GM10266 (cell line): ENCODE results near the gene HEATR1.
A peak's percentile ranks its signal among the peaks of the same experiment; 100 is the strongest.

Source experiments
- DNase-seq: peaks from one replicate; pipeline ENCODE4 v3.0.0; 2012; ENCODE audit errors: extremely low spot score
- CTCF ChIP-seq: IDR thresholded peaks from 2 replicates; pipeline ENCODE4 v1.5.1; 2012; ENCODE audit warnings: mild to moderate bottlenecking, low read depth; ENCODE audit not compliant: control insufficient read depth, insufficient read depth; ENCODE audit errors: missing control alignments

The HEATR1 gene

GRCh38 chr1:236603991-236604904 lies at the start of gene HEATR1:
HEATR1 (minus strand) TSS chr1:236604516; CDS start chr1:236604095, 421 bp downstream.
- TF ChIP-seq CTCF, result no peak
- DNase-seq, result peak; percentile 81

- no peak for DNase-seq
- TF ChIP-seq CTCF, result no peak
Measured at GRCh38 chr1:236645016-236645680, 40.8 kb upstream of the HEATR1 start.

- no peak for TF ChIP-seq CTCF
Measured at GRCh38 chr1:236642763-236643162, 38.4 kb upstream of the HEATR1 start.

GRCh38 chr1:236639686-236640085 lies 35.4 kb upstream of the HEATR1 start:
- TF ChIP-seq CTCF, result no peak
- no peak for DNase-seq

More at GRCh38 chr1:236642763-236643162, 38.4 kb upstream of the HEATR1 start:
- DNase-seq, result no peak

- TF ChIP-seq CTCF, result no peak
- no peak for DNase-seq
Measured at GRCh38 chr1:236638945-236639344, 34.6 kb upstream of the HEATR1 start.

- no peak for DNase-seq
- no peak for TF ChIP-seq CTCF
Measured at GRCh38 chr1:236636017-236636416, 31.7 kb upstream of the HEATR1 start.
